CD8-positive, alpha-beta memory T cell (primary cell): Measurements from ENCODE around the gene PDZD2. TPM values are rescaled to one million over a fixed set of nuclear protein-coding genes. Genes with fewer than 3 reads are reported as not detected.

Experiments
- CTCF ChIA-PET: fragments of 350-600 bp; sonication (Branson Sonifier 250); formaldehyde crosslinking; loops from one replicate; lab custom pipeline; 2021; ENCODE audit warnings: antibody characterized with exemption; lab: Charles Lee
- POLR2A ChIA-PET: fragments of 350-600 bp; sonication (Branson Sonifier 250); formaldehyde crosslinking; loops from one replicate; lab custom pipeline; 2021; ENCODE audit warnings: antibody characterized with exemption; lab: Charles Lee
- DNase-seq, 5 donors: peaks; one replicate each; pipeline versions ENCODE4 v3.0.0 to v3.0.0-alpha.2; 2020 to 2022; ENCODE audit warnings: mixed read lengths in 1 of 5
- H3K27ac ChIP-seq: one replicate; pipeline ENCODE4 v1.7.0; 2013; ENCODE audit warnings: low read depth, mild to moderate bottlenecking, low read length, moderate library complexity
- H3K27me3 ChIP-seq: 2 replicates; pipeline ENCODE4 v1.7.0; 2013; ENCODE audit warnings: low read length, mild to moderate bottlenecking; ENCODE audit not compliant: insufficient read depth, poor library complexity, severe bottlenecking
- H3K36me3 ChIP-seq: 2 replicates; pipeline ENCODE4 v1.7.0; 2013; ENCODE audit warnings: mild to moderate bottlenecking, low read length, moderate library complexity; ENCODE audit not compliant: insufficient read depth
- H3K4me1 ChIP-seq: 2 replicates; pipeline ENCODE4 v1.7.0; 2013; ENCODE audit warnings: mild to moderate bottlenecking, low read length, moderate library complexity; ENCODE audit not compliant: insufficient read depth
- H3K4me3 ChIP-seq: 2 replicates; pipeline ENCODE4 v1.7.0; 2013; ENCODE audit warnings: mild to moderate bottlenecking, low read length
- H3K9me3 ChIP-seq: 2 replicates; pipeline ENCODE4 v1.7.0; 2013; ENCODE audit warnings: mild to moderate bottlenecking, low read length
- H3K27ac Mint-ChIP-seq, 8 donors: one replicate each; pipeline ENCODE4 v1.8.0; 2020 to 2021; ENCODE audit warnings: mixed read lengths in 8 of 8, mild to moderate bottlenecking in 6 of 8, inconsistent platforms in 3 of 8, moderate library complexity in 3 of 8
- H3K27me3 Mint-ChIP-seq, 2 donors: one replicate each; pipeline ENCODE4 v1.8.0; 2020 to 2021; ENCODE audit warnings: mixed read lengths in 2 of 2, mild to moderate bottlenecking in 1 of 2, moderate library complexity in 1 of 2
- H3K36me3 Mint-ChIP-seq, 3 donors: one replicate each; pipeline ENCODE4 v1.8.0; 2020 to 2021; ENCODE audit warnings: mixed read lengths in 3 of 3, inconsistent platforms in 1 of 3, mild to moderate bottlenecking in 1 of 3
- H3K4me1 Mint-ChIP-seq, 3 donors: one replicate each; pipeline ENCODE4 v1.8.0; 2020 to 2021; ENCODE audit warnings: mixed read lengths in 3 of 3, inconsistent platforms in 1 of 3, mild to moderate bottlenecking in 1 of 3
- H3K4me3 Mint-ChIP-seq, 7 donors: one replicate each; pipeline ENCODE4 v1.8.0; 2020 to 2021; ENCODE audit warnings: mixed read lengths in 7 of 7, mild to moderate bottlenecking in 6 of 7, moderate library complexity in 4 of 7, inconsistent platforms in 2 of 7
- H3K9me3 Mint-ChIP-seq, 5 donors: one replicate each; pipeline ENCODE4 v1.8.0; 2020 to 2022; ENCODE audit warnings: mixed read lengths in 5 of 5, mild to moderate bottlenecking in 3 of 5, moderate library complexity in 2 of 5, inconsistent platforms in 1 of 5
- polyA plus RNA-seq: library from polyadenylated mRNA; unstranded; fragments of 300-500 nt; fragmentation: Illumina TruSeq; gene quantifications from one replicate; pipeline ENCODE4 v1.2.3, GENCODE V29; 2021
- total RNA-seq, 2 experiments: library from RNA; stranded (reverse); gene quantifications; one replicate each; pipeline ENCODE4 v1.2.3, GENCODE V29; 2021

The PDZD2 gene
- total and polyA plus RNA-seq, 3 experiments from 2014 or later, result 0.15 to 0.40 (median 0.27) TPM

DNA sequence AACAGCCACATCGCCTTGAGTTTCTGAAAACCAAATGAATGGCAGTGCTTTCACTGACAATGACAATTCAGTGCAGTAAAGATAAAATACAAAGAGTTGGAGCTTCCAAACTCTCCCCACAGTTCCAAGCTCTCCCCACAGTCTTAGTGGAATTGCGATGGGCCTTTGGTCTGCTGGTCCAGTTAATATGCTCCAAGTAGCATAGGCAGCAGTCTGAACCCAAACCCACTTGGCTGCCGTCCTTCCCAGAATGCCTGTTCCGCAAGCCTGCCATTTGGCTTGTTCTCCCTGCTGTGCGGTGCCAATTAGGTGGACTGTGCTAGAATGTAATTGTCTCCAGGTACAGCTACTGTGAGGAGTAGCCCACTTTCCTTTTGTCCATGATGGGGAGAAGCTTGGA, 285.1 kb downstream of the PDZD2 start:
- Histone ChIP-seq H3K4me1 (no peaks in the 10 kb centered on the region), H3K36me3 (no peaks in the 10 kb centered on the region), H3K27ac (no peak overlapping the region), H3K27me3 (no peaks in the 10 kb centered on the region), H3K9me3 (no peaks in the 10 kb centered on the region), H3K4me3 (no peak overlapping the region)
- Mint-ChIP-seq H3K4me1 (no peaks in the 10 kb centered on the region), H3K9me3 (no peaks in the 10 kb centered on the region), H3K27me3 (peaks cover 2 to 15% of the 10 kb centered on the region in 2 donors), H3K4me3 (no peak overlapping the region), H3K27ac (no peak overlapping the region), H3K36me3 (no peaks in the 10 kb centered on the region)
- ChIA-PET CTCF (no interaction called here), POLR2A (no interaction called here)
- DNase-seq, result no peak

DNA sequence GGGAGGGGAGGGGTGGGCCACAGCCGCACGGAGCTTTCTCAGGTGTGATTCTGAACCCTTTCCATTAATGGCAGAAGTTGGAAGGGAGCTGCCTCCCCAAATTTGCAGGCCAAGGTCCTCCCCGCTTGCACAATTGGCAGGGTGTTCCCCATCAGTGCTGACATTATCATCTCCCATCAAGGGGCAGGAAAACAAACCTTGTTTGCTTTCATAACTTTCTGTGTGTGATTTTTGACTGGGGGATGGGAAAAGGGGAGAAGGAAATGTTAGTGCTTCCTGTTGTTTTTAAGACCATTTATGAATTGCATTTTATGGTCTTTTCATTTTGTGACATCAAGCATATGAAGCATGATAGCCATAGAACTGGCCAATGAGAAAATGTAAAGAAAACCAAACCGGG, 292.9 kb downstream of the PDZD2 start:
- no peak overlapping the region for H3K4me3 ChIP-seq
- Mint-ChIP-seq H3K9me3 (peaks cover 0 to 1% (median 0%) of the 10 kb centered on the region in 5 donors), H3K27me3 (peaks cover 0 to 3% of the 10 kb centered on the region in 2 donors), H3K27ac (no peak overlapping the region), H3K4me1 (no peaks in the 10 kb centered on the region), H3K4me3 (no peak overlapping the region), H3K36me3 (no peaks in the 10 kb centered on the region)
- ChIA-PET POLR2A (no interaction called here), CTCF (no interaction called here)
- no peaks in the 10 kb centered on the region for H3K9me3 ChIP-seq
- H3K27ac ChIP-seq, result no peak overlapping the region
- no peaks in the 10 kb centered on the region for H3K4me1 ChIP-seq
- DNase-seq, result no peak
- no peaks in the 10 kb centered on the region for H3K27me3 ChIP-seq
- no peaks in the 10 kb centered on the region for H3K36me3 ChIP-seq

DNA sequence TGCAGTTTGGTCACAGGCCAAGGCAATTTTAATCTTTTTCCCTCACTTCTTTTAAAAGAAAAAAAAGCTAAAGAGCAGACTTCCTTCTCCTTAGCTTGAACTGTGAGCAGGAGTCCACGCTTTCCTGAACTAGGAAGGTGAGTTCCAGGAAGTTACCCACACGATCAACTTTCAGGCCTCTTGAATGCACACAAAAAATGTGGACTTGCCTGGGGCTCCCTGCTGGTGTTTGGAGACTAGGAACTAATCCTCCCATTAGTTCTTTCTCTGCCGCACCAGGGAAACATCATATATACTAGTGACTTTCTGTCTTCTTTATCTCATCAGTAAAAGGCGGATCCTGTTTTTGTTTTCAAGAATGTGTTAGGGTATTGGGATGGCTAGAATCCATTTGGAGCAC, 295.2 kb downstream of the PDZD2 start:
- H3K4me3 ChIP-seq, result no peak overlapping the region
- H3K27ac ChIP-seq, result no peak overlapping the region
- no peaks in the 10 kb centered on the region for H3K4me1 ChIP-seq
- POLR2A ChIA-PET, result no interaction called here
- CTCF ChIA-PET, result no interaction called here
- H3K27me3 ChIP-seq, result no peaks in the 10 kb centered on the region
- H3K36me3 ChIP-seq, result no peaks in the 10 kb centered on the region
- Mint-ChIP-seq H3K4me3 (no peak overlapping the region), H3K4me1 (no peaks in the 10 kb centered on the region), H3K36me3 (no peaks in the 10 kb centered on the region), H3K27ac (no peak overlapping the region), H3K27me3 (peaks cover 0 to 3% of the 10 kb centered on the region in 2 donors), H3K9me3 (peaks cover 0 to 1% (median 0%) of the 10 kb centered on the region in 5 donors)
- no peaks in the 10 kb centered on the region for H3K9me3 ChIP-seq
- DNase-seq, result no peak

DNA sequence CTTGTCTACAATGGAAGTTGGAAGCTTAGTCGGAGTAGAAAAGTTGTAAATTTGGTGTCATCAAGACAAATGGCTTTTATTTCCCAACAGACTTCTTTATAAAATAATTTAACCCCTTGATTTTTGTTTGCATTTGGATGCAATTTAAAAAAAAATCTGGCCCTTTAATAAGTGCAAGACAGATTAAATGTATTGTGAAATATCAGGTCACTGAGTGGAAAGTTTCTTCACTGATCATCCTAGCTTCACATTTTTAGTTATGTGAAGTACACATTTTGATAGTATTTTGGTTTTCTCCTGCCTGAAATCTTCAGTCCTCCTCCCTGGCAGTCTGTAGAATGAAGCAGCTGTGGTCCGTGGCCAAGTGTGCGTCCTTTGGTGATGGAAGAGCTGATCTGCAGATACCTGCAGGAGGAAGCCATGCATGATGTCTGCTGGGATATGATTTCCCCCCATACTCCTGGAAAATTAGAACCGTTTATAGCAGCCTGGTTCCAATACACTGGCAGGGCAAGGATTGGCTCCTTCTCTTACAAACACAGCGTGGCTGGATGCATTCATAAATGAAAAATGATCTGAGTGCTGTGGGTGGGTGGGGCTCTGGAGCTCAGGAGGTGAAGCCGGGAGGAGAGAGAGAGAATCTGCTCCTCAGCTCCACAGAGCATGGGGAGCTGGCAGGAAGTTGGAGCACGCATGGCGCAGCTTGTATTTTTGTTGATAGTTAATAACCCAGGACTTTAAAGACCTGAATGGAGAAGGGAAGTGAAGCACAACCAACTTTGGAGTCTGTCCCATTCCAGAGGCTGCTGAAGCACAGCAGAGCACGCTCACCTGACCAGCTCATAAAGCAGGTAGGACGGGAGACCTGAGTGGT, 296.8 kb downstream of the PDZD2 start:
- no peaks in the 10 kb centered on the region for H3K4me1 Mint-ChIP-seq
- H3K4me1 ChIP-seq, result no peaks in the 10 kb centered on the region
- no peaks in the 10 kb centered on the region for H3K36me3 Mint-ChIP-seq
- no peak overlapping the region for H3K4me3 Mint-ChIP-seq
- H3K36me3 ChIP-seq, result no peaks in the 10 kb centered on the region
- peaks cover 1 to 3% of the 10 kb centered on the region in 2 donors for H3K27me3 Mint-ChIP-seq
- DNase-seq, result no peak
- H3K9me3 ChIP-seq, result no peaks in the 10 kb centered on the region
- POLR2A ChIA-PET, result no interaction called here
- no peak overlapping the region for H3K27ac ChIP-seq
- no peak overlapping the region for H3K4me3 ChIP-seq
- no peaks in the 10 kb centered on the region for H3K27me3 ChIP-seq
- no peak overlapping the region for H3K27ac Mint-ChIP-seq
- peaks cover 0 to 3% (median 0%) of the 10 kb centered on the region in 5 donors for H3K9me3 Mint-ChIP-seq
- CTCF ChIA-PET, result no interaction called here

DNA sequence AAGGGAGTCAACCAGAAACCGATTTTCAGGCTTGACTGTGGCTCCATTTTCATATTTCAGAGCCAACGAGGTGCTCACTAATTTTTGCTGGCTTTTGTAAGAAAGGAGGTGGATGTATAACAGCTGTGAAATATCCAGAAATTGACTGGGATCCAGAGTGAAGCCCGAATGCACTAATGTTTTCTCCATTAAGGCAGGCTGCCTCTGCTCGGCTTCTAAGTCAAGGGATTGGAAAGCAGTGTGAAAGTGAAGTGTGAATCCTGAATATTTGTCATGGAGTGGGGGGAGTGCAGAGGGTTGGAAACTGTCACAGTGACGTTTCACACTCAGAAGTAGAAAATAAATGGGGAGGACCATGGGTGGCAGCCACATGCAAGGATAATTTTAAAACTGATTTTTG, 297.8 kb downstream of the PDZD2 start:
- peaks cover 1 to 3% of the 10 kb centered on the region in 2 donors for H3K27me3 Mint-ChIP-seq
- no peaks in the 10 kb centered on the region for H3K36me3 Mint-ChIP-seq
- no peak for DNase-seq
- Histone ChIP-seq H3K27me3 (no peaks in the 10 kb centered on the region), H3K36me3 (no peaks in the 10 kb centered on the region), H3K4me3 (no peak overlapping the region), H3K27ac (no peak overlapping the region), H3K9me3 (no peaks in the 10 kb centered on the region), H3K4me1 (no peaks in the 10 kb centered on the region)
- ChIA-PET POLR2A (no interaction called here), CTCF (no interaction called here)
- H3K9me3 Mint-ChIP-seq, result peaks cover 0 to 3% (median 0%) of the 10 kb centered on the region in 5 donors
- no peak overlapping the region for H3K4me3 Mint-ChIP-seq
- H3K4me1 Mint-ChIP-seq, result no peaks in the 10 kb centered on the region
- H3K27ac Mint-ChIP-seq, result peak overlapping the region in 1 of 8 donors; percentile 47

DNA sequence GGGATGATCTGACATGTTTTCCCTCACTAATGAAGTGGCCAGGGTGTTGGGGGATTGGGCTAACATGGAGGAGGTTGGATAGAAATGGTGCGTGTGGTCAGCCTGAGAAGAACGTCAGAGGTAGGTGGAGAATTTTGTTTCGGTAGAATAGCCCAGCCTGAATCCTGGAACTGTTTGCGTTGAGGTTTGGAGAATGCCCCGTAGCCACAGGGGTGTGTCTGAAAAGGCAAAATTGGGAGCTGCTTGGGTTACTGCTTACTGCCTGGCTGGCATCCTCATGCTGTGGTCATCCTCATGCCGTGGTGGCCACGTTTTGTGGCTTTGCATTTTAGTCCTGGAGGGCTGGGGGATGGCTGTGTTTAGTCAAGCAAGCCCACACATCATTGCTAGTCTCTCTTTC, 298.3 kb downstream of the PDZD2 start:
- peaks cover 1 to 3% of the 10 kb centered on the region in 2 donors for H3K27me3 Mint-ChIP-seq
- H3K4me3 Mint-ChIP-seq, result no peak overlapping the region
- Histone ChIP-seq H3K36me3 (no peaks in the 10 kb centered on the region), H3K4me3 (no peak overlapping the region), H3K9me3 (no peaks in the 10 kb centered on the region), H3K4me1 (no peaks in the 10 kb centered on the region), H3K27ac (no peak overlapping the region), H3K27me3 (no peaks in the 10 kb centered on the region)
- peak overlapping the region in 1 of 8 donors; percentile 81 for H3K27ac Mint-ChIP-seq
- no peaks in the 10 kb centered on the region for H3K36me3 Mint-ChIP-seq
- peaks cover 0 to 3% (median 0%) of the 10 kb centered on the region in 5 donors for H3K9me3 Mint-ChIP-seq
- CTCF ChIA-PET, result no interaction called here
- no peak for DNase-seq
- POLR2A ChIA-PET, result no interaction called here
- no peaks in the 10 kb centered on the region for H3K4me1 Mint-ChIP-seq

DNA sequence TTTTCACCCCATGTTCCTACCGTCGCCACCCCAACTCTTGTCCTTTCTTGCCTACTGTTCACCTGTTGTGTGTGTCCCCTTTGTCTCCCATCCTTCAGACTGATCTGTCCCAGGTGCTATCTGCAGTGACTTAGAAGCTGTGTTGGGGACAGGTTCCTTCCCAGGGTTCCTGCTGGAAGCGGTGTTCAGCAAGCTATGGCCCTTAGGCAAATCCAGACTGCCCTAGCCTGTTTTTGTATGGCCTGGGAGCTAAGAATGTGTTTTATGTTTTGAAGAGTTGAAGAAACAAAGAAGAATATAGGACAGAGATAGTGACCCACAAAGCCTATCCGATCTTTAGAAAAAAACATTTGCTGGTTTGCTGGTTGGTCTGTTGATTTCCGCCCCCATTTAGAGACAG, 298.8 kb downstream of the PDZD2 start:
- H3K36me3 Mint-ChIP-seq, result no peaks in the 10 kb centered on the region
- H3K9me3 Mint-ChIP-seq, result peaks cover 0 to 3% (median 0%) of the 10 kb centered on the region in 5 donors
- Histone ChIP-seq H3K4me3 (no peak overlapping the region), H3K36me3 (no peaks in the 10 kb centered on the region), H3K27ac (no peak overlapping the region), H3K27me3 (no peaks in the 10 kb centered on the region), H3K9me3 (no peaks in the 10 kb centered on the region), H3K4me1 (no peaks in the 10 kb centered on the region)
- peaks cover 1 to 3% of the 10 kb centered on the region in 2 donors for H3K27me3 Mint-ChIP-seq
- no peak for DNase-seq
- CTCF ChIA-PET, result no interaction called here
- H3K4me3 Mint-ChIP-seq, result no peak overlapping the region
- POLR2A ChIA-PET, result no interaction called here
- H3K27ac Mint-ChIP-seq, result no peak overlapping the region
- no peaks in the 10 kb centered on the region for H3K4me1 Mint-ChIP-seq

DNA sequence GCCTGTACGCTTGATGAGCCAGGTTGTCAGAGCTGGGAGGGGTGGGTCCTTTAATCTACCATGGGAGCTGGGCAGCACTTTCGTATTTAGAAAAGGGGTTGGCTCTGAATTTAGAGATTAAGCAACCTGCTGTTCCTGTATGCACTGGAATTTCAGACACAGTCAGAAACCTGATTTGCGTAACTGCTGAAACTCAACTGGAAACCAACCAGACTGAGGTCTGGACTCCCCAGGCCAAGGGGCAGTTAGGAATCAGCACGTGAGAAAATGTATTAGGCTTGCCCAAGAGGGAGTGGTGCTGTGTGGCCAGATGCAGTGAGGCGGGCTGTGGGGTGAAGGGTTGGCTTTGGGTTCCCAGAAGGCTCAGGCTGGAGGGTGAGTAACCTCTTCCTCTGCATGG, 300.2 kb downstream of the PDZD2 start:
- H3K4me1 Mint-ChIP-seq, result no peaks in the 10 kb centered on the region
- Histone ChIP-seq H3K4me3 (no peak overlapping the region), H3K27ac (no peak overlapping the region), H3K27me3 (no peaks in the 10 kb centered on the region), H3K36me3 (no peaks in the 10 kb centered on the region), H3K9me3 (no peaks in the 10 kb centered on the region), H3K4me1 (no peaks in the 10 kb centered on the region)
- H3K27ac Mint-ChIP-seq, result no peak overlapping the region
- H3K27me3 Mint-ChIP-seq, result peaks cover 3 to 4% of the 10 kb centered on the region in 2 donors
- no peak for DNase-seq
- peaks cover 0 to 3% (median 0%) of the 10 kb centered on the region in 5 donors for H3K9me3 Mint-ChIP-seq
- CTCF ChIA-PET, result no interaction called here
- POLR2A ChIA-PET, result interaction anchor here (0.6 kb wide), 1 partner anchor 236 kb away, joined by 3 read pairs; no protein-coding TSS in a partner anchor
- no peaks in the 10 kb centered on the region for H3K36me3 Mint-ChIP-seq
- no peak overlapping the region for H3K4me3 Mint-ChIP-seq
